Activated CD8-positive, alpha-beta memory T cell treated with anti-CD3 and anti-CD28 coated beads for 36 hours (primary cell): ENCODE results near the gene OLFML2A. TPM values are rescaled to one million over a fixed set of nuclear protein-coding genes. Genes with fewer than 3 reads are reported as not detected.
"Not testable (repeated sequence)": the region's sequence is repeated elsewhere in the genome, so short reads cannot be mapped to it uniquely, and the experiment has no call there.

ENCODE experiments used
- CTCF ChIA-PET: fragments of 350-600 bp; sonication (Branson Sonifier 250); formaldehyde crosslinking; loops from one replicate; lab custom pipeline; 2021; ENCODE audit warnings: antibody characterized with exemption; lab: Charles Lee
- POLR2A ChIA-PET: fragments of 350-600 bp; sonication (Branson Sonifier 250); formaldehyde crosslinking; loops from one replicate; lab custom pipeline; 2021; ENCODE audit warnings: antibody characterized with exemption; lab: Charles Lee
- total RNA-seq, 2 experiments: library from RNA; stranded (reverse); gene quantifications; one replicate each; pipeline ENCODE4 v1.2.3, GENCODE V29; 2021

Gene OLFML2A
- total RNA-seq, 2 experiments from 2014 or later = 0.04 TPM; not detected in 1

DNA sequence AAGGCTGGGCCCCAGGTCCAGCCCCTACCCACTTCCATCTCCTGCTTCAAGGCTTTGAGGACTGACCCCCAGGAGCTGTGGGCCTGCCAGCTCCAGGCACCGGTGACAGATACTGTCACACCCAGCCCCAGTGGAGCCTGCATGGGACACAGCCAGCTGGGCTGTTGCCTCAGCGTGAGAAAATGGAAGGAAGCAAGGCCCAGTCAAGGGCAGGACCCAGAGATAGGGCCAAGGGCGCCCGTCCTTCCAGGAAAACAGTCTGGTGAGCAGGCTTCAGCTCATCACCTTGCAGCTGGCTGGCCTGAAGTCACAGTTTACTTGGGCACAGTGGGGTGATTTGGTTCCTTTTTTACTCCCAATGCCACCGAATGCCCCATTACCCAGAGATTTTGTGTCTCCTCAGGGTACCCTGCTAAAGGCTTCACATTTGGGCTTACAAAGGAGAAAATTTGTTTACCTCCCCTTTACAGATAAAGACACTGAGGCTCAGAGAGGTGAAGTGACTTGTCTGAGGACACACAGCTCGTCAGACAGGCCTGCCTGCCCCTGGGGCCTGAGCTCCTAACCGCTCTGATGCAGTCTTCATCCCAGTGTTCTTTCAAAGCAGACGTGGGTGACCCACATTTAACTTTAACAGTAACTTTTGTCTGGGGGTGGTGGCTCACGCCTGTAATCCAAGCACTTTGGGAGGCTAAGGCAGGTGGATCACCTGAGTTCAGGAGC is 54.9 kb downstream of the OLFML2A start:
- ChIA-PET POLR2A (no interaction called here), CTCF (no interaction called here)

- ChIA-PET POLR2A (no interaction called here), CTCF (no interaction called here)
Observed at GRCh38 chr9:124834591-124834990, 57.7 kb downstream of the OLFML2A start.

GRCh38 chr9:124835026-124835557 is 58.2 kb downstream of the OLFML2A start:
- POLR2A ChIA-PET = no interaction called here
- CTCF ChIA-PET = interaction anchor here (0.6 kb wide), 1 partner anchor 249 kb away, joined by 9 read pairs; no protein-coding TSS in a partner anchor

DNA sequence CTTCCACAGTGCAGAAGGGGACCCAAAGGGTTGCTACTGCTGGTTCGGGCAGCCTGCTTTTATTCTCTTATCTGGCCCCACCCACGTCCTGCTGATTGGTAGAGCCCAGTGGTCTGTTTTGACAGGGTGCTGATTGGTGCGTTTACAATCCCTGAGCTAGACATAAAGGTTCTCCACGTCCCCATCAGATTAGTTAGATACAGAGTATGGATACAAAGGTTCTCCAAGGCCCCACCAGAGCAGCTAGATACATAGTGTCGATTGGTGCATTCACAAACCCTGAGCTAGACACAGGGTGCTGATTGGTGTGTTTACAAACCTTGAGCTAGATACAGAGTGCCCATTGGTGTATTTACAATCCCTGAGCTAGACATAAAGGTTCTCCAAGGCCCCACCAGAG is 61.2 kb downstream of the OLFML2A start:
- CTCF ChIA-PET, POLR2A ChIA-PET: not testable (repeated sequence)

DNA sequence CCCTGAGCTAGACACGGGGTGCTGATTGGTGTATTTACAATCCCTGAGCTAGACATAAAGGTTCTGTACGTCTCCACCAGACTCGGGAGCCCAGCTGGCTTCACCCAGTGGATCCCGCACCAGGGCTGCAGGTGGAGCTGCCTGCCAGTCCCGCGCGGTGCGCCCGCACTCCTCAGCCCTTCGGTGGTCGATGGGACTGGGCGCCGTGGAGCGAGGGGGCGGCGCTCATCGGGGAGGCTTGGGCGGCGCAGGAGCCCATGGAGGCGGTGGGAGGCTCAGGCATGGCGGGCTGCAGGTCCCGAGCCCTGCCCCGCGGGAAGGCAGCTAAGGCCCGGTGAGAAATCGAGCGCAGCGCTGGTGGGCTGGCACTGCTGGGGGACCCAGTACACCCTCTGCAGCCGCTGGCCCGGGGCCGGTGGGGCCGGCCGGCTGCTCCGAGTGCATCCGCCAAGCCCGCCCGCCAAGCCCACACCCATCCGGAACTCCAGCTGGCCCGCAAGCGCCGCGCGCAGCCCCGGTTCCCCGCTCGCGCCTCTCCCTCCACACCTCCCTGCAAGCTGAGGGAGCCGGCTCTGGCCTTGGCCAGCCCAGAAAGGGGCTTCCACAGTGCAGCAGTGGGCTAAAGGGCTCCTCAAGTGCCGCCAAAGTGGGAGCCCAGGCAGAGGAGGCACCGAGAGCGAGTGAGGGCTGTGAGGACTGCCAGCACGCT is 61.8 kb downstream of the OLFML2A start:
- CTCF ChIA-PET = interaction anchor here (4.1 kb wide), 1 partner anchor 14 kb away, joined by 21 read pairs; the partner anchor contains the start of gene WDR38
- POLR2A ChIA-PET = not testable (repeated sequence)

- POLR2A ChIA-PET = no interaction called here
- CTCF ChIA-PET = interaction anchor here (4.1 kb wide), 1 partner anchor 13 kb away, joined by 21 read pairs; the partner anchor contains the start of gene WDR38
Observed at GRCh38 chr9:124839612-124840299, 62.8 kb downstream of the OLFML2A start.

GRCh38 chr9:124840300-124840833 is 63.4 kb downstream of the OLFML2A start:
- CTCF ChIA-PET = interaction anchor here (1.3 to 4.1 kb wide), 3 partner anchors 12 to 61 kb away, joined by 4 to 21 read pairs (median 6); partner anchors contain the start of gene WDR38
- POLR2A ChIA-PET = no interaction called here

- POLR2A ChIA-PET = no interaction called here
Observed at GRCh38 chr9:124841075-124841821, 64.3 kb downstream of the OLFML2A start.

DNA sequence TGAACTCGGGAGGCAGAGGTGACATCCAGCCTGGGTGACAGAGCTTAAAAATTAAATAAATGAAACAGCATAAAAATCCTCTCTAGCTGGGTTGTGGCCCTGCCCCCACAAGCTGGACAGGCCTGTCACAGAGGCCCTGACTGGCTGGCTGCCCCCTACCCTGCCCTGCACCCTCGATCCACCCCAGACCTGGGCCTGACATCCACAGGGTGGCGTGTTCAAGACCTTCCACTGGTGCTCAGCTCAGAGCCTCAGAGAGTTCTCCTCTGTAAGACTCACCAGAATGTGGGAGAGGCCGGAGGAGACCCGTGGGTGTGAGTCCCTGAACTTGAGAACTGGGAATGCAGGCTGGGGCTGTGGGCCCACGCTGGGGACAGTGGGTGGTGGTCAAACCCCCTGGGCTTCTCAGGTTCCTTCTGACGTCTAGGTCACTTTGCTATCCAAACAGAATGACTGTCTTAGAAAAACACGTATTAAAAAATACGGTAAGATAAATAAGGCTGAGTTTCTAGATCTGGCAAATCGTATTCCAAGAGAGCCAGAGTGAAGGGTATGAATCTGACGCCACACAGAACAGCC is 66.6 kb downstream of the OLFML2A start:
- POLR2A ChIA-PET = no interaction called here
- CTCF ChIA-PET = no interaction called here

More at GRCh38 chr9:124841075-124841821, 64.3 kb downstream of the OLFML2A start:
- CTCF ChIA-PET = interaction anchor here (1.3 to 4.1 kb wide), 3 partner anchors 12 to 62 kb away, joined by 4 to 21 read pairs (median 6); partner anchors contain the start of gene WDR38

GRCh38 chr9:124844291-124844690 is 67.4 kb downstream of the OLFML2A start:
- CTCF ChIA-PET = interaction anchor here (19.3 kb wide), 1 partner anchor 70 kb away, joined by 346 read pairs; the partner anchor contains the start of genes NR6A1 and OLFML2A

DNA sequence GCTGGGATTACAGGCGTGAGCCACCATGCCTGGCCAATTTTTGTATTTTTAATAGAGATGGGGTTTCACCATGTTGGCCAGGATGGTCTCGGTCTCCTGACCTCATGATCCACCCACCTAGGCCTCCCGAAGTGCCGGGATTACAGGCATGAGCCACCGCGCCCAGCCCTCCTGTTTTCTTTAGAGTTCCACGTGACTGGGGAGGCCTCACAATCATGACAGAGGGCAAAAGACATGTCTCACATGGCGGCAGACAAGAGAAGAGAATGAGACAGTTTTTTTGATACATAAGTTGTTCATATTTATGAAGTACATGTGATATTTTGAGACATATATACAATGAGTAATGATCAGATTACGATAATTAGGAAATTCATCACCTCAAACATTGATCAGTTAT is 69.5 kb downstream of the OLFML2A start:
- POLR2A ChIA-PET = not testable (repeated sequence)
- CTCF ChIA-PET = interaction anchor here (0.9 to 19.3 kb wide), 2 partner anchors 10 to 72 kb away, joined by 3 to 346 read pairs; partner anchors contain the start of genes NR6A1 and OLFML2A

More at GRCh38 chr9:124844291-124844690, 67.4 kb downstream of the OLFML2A start:
- POLR2A ChIA-PET = no interaction called here

GRCh38 chr9:124846969-124847368 is 70.0 kb downstream of the OLFML2A start:
- ChIA-PET CTCF (interaction anchor here (0.9 to 19.3 kb wide), 2 partner anchors 9 to 73 kb away, joined by 3 to 346 read pairs; partner anchors contain the start of genes NR6A1 and OLFML2A), POLR2A (no interaction called here)

- ChIA-PET CTCF (interaction anchor here (19.3 kb wide), 1 partner anchor 75 kb away, joined by 346 read pairs; the partner anchor contains the start of genes NR6A1 and OLFML2A), POLR2A (no interaction called here)
Observed at GRCh38 chr9:124849801-124850200, 72.9 kb downstream of the OLFML2A start.

- POLR2A ChIA-PET = interaction anchor here (0.6 to 1.0 kb wide), 4 partner anchors 10 to 517 kb away, joined by 3 to 4 read pairs (median 4); partner anchors contain the start of genes ARPC5L and HSPA5
- CTCF ChIA-PET = interaction anchor here (0.7 to 19.3 kb wide), 19 partner anchors 10 to 386 kb away, joined by 3 to 346 read pairs (median 5); partner anchors contain the start of genes NR6A1 and OLFML2A
Observed at GRCh38 chr9:124852121-124852828, 75.3 kb downstream of the OLFML2A start.

GRCh38 chr9:124852829-124853531 is 76.0 kb downstream of the OLFML2A start, which contains the start of gene WDR38:
Gene WDR38, plus strand, starts transcription at chr9:124853460. Its CDS starts 72 bp downstream, at chr9:124853532.
- ChIA-PET CTCF (interaction anchor here (0.6 to 19.3 kb wide), 29 partner anchors 8 to 385 kb away, joined by 3 to 346 read pairs (median 4); partner anchors contain the start of genes NR6A1 and OLFML2A), POLR2A (interaction anchor here (0.6 to 1.4 kb wide), 5 partner anchors 9 to 388 kb away, joined by 3 to 7 read pairs (median 4); partner anchors contain the start of genes ARPC5L and HSPA5)
